ENCODE data around the gene LTB4R. TPM values are rescaled to one million over a fixed set of nuclear protein-coding genes. Genes with fewer than 3 reads are reported as not detected.

The LTB4R gene
- total RNA-seq (2022) (13.4 and 18.7 TPM in 2 replicates), Bru-seq, nascent RNA (percentile 77 among the genes with signal in this experiment), BruChase-seq, experiment 1, labeled RNA remaining after a 6-hour chase (percentile 93 among the genes with signal in this experiment), BruChase-seq, experiment 2, labeled RNA remaining after a 2-hour chase (percentile 91 among the genes with signal in this experiment)
- long read RNA-seq, partial matches to known transcripts, result 0 of 5 reads
- long read RNA-seq, other reads (novel, unspliced or antisense), result 5 of 5 reads

GRCh38 chr14:24310646-24311604 is at the start of gene LTB4R:
Gene LTB4R (plus strand): TSS chr14:24311502. CDS start chr14:24315652, 4,150 bp downstream.
- Mint-ChIP-seq H3K4me1 (ENCODE audit: low read depth, unreplicated experiment) (peaks cover 26% of the 10 kb centered on the region), H3K9me3 (ENCODE audit: low read depth, unreplicated experiment) (no peaks in the 10 kb centered on the region), H3K36me3 (ENCODE audit: insufficient read depth, unreplicated experiment) (peaks cover 45% of the 10 kb centered on the region), H3K4me3 (ENCODE audit: low read depth, unreplicated experiment) (no peak within 1 kb of the TSS), H3K27me3 (ENCODE audit: unreplicated experiment) (peaks cover 5% of the 10 kb centered on the region), H3K27ac (ENCODE audit: unreplicated experiment) (no peak within 1 kb of the TSS)
- intact Hi-C loops (cut with micrococcal nuclease; ENCODE audit: unreplicated experiment), result no loop called here
- no peak for TF ChIP-seq CTCF (IDR thresholded peaks at IDR 0.05; ENCODE audit: unreplicated experiment)
- BruUV-seq (replicated peaks), result no TSS peak
- CTCF ChIA-PET, result no interaction called here
- no peak for DNase-seq

DNA sequence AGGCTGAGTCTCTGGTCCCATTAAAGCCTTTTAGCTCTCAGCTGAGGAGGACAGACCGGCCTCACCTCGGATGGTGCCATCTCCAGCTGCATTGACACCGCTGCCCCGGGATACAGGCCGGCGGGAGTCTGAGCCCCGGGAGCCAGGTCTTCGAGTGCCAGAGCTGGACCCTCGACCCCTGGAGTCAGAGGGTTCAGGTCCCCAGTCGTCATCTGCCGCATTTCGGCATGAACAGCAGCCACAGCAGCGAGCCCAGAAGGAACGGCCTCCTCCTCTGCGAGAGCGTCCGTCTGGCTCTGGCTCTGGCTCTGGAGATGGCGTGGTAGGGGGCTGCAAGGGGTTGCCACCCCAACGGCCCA is 49.4 kb upstream of the LTB4R start:
- Mint-ChIP-seq H3K9me3 (ENCODE audit: low read depth, unreplicated experiment) (no peaks in the 10 kb centered on the region), H3K36me3 (ENCODE audit: insufficient read depth, unreplicated experiment) (peaks cover 3% of the 10 kb centered on the region), H3K4me1 (ENCODE audit: low read depth, unreplicated experiment) (no peaks in the 10 kb centered on the region), H3K27me3 (ENCODE audit: unreplicated experiment) (no peaks in the 10 kb centered on the region), H3K27ac (ENCODE audit: unreplicated experiment) (no peak overlapping the region), H3K4me3 (ENCODE audit: low read depth, unreplicated experiment) (no peak overlapping the region)
- CTCF ChIA-PET, result interaction anchor here (0.6 kb wide), 2 partner anchors 19 to 57 kb away, joined by 3 to 4 read pairs; partner anchors contain the start of gene TSSK4
- no TSS peak for BruUV-seq (replicated peaks)
- intact Hi-C loops (cut with micrococcal nuclease; ENCODE audit: unreplicated experiment), result no loop called here
- DNase-seq, result no peak
- TF ChIP-seq CTCF (IDR thresholded peaks at IDR 0.05; ENCODE audit: unreplicated experiment), result no peak

DNA sequence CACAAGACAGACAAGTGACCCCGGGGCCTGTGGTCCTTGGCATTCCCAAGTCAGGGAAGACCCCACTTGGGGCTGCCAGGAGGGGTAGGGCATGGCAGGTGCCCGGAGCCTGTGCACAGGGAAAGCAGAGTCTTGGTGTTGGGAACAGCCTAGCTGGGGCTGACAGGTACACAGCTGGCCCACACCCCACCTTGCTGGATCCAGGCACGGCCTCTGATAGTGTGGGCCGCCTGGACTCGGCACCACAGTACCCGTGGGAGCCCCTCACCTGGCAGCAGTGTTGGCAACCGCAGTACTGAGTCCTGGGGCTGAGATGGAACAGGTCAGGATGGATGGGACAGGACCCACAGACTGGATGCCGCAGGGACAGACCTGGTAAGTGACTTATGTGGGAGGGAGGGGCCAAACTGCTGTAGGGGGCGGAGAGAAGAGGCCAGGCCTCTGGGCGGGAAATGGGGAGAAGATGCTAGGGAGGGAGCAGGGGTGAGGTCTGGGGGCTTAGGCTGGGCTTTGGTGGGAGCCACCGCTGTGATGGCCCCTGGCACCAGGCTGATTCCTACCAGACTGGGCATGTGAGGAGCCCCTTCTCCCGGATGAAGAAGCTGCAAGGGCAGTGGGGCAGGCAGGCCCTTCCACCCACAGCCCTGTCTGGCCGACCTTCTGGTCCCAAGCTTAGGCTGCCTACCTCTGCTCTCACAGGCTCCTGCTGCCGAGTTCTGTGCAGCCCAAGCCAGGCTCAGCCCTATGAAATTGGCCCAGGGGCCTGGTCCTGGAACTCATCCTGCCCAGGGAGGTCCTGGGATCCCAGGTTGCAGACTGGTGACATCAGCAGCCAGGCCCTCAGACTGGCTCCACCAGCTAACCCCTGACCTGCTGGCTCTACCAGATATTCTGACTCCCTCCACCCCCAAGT is 48.2 kb upstream of the LTB4R start, which contains the start of gene TGM1:
TSS of gene TGM1 (minus strand) at position 357 of the 913 bp plus-strand sequence. CDS start 825 bp downstream, outside the sequence.
- H3K36me3 Mint-ChIP-seq (ENCODE audit: insufficient read depth, unreplicated experiment), result peaks cover 7% of the 10 kb centered on the region
- H3K9me3 Mint-ChIP-seq (ENCODE audit: low read depth, unreplicated experiment), result no peaks in the 10 kb centered on the region
- intact Hi-C loops (cut with micrococcal nuclease; ENCODE audit: unreplicated experiment), result no loop called here
- no peaks in the 10 kb centered on the region for H3K4me1 Mint-ChIP-seq (ENCODE audit: low read depth, unreplicated experiment)
- TF ChIP-seq CTCF (IDR thresholded peaks at IDR 0.05; ENCODE audit: unreplicated experiment), result no peak
- no TSS peak for BruUV-seq (replicated peaks)
- H3K27me3 Mint-ChIP-seq (ENCODE audit: unreplicated experiment), result no peaks in the 10 kb centered on the region
- no peak within 1 kb of the TSS for H3K4me3 Mint-ChIP-seq (ENCODE audit: low read depth, unreplicated experiment)
- CTCF ChIA-PET, result no interaction called here
- no peak for DNase-seq
- H3K27ac Mint-ChIP-seq (ENCODE audit: unreplicated experiment), result no peak within 1 kb of the TSS

- no TSS peak for BruUV-seq (replicated peaks)
- CTCF ChIA-PET, result no interaction called here
- Mint-ChIP-seq H3K4me3 (ENCODE audit: low read depth, unreplicated experiment) (no peak overlapping the region), H3K4me1 (ENCODE audit: low read depth, unreplicated experiment) (no peaks in the 10 kb centered on the region), H3K27ac (ENCODE audit: unreplicated experiment) (no peak overlapping the region), H3K36me3 (ENCODE audit: insufficient read depth, unreplicated experiment) (peaks cover 7% of the 10 kb centered on the region), H3K9me3 (ENCODE audit: low read depth, unreplicated experiment) (no peaks in the 10 kb centered on the region), H3K27me3 (ENCODE audit: unreplicated experiment) (no peaks in the 10 kb centered on the region)
- TF ChIP-seq CTCF (IDR thresholded peaks at IDR 0.05; ENCODE audit: unreplicated experiment), result no peak
- intact Hi-C loops (cut with micrococcal nuclease; ENCODE audit: unreplicated experiment), result no loop called here
- DNase-seq, result no peak
Observed at GRCh38 chr14:24263848-24264247, 47.5 kb upstream of the LTB4R start.

All from Calu3 (cell line).